Mesenchymal stem cell (in vitro differentiated cells and primary cell): ENCODE data around the gene RGS11. TPM values are rescaled to one million over a fixed set of nuclear protein-coding genes. Genes with fewer than 3 reads are reported as not detected.
A peak's percentile ranks its signal among the peaks of the same experiment; 100 is the strongest.

ENCODE experiments used
- DNase-seq: peaks from one replicate; pipeline ENCODE4 v3.0.0-alpha.2; 2013
- H2AFZ ChIP-seq: one replicate; pipeline ENCODE4 v1.6.1; 2013; ENCODE audit warnings: low read depth, mild to moderate bottlenecking, control low read depth, inconsistent platforms, low read length, moderate library complexity
- H2AK5ac ChIP-seq: 2 replicates; pipeline ENCODE4 v1.6.1; 2013; ENCODE audit warnings: low read length, moderate library complexity, mild to moderate bottlenecking, inconsistent platforms; ENCODE audit not compliant: severe bottlenecking
- H2BK120ac ChIP-seq: one replicate; pipeline ENCODE4 v1.6.1; 2013; ENCODE audit warnings: low read depth, mild to moderate bottlenecking, inconsistent platforms, low read length, moderate library complexity
- H2BK12ac ChIP-seq, 2 experiments: one replicate each; pipeline ENCODE4 v1.6.1; 2013; ENCODE audit warnings: inconsistent platforms in 2 of 2, low read length in 2 of 2, mild to moderate bottlenecking in 2 of 2, moderate library complexity in 2 of 2, control low read depth in 1 of 2
- H2BK15ac ChIP-seq: one replicate; pipeline ENCODE4 v1.6.1; 2013; ENCODE audit warnings: mild to moderate bottlenecking, low read depth, inconsistent platforms; ENCODE audit not compliant: poor library complexity, severe bottlenecking
- H2BK5ac ChIP-seq: 2 replicates; pipeline ENCODE4 v1.6.1; 2013; ENCODE audit warnings: low read depth, mild to moderate bottlenecking, low read length, control low read depth, inconsistent platforms; ENCODE audit not compliant: poor library complexity, severe bottlenecking
- H3K14ac ChIP-seq, 2 experiments: one replicate each; pipeline ENCODE4 v1.6.1; 2013; ENCODE audit warnings: inconsistent platforms in 2 of 2, low read length in 2 of 2, control low read depth in 1 of 2, mild to moderate bottlenecking in 1 of 2, moderate library complexity in 1 of 2
- H3K18ac ChIP-seq, 2 experiments: one replicate each; pipeline ENCODE4 v1.6.1; 2013; ENCODE audit warnings: inconsistent platforms in 2 of 2, low read length in 2 of 2, control low read depth in 1 of 2, low read depth in 1 of 2, mild to moderate bottlenecking in 1 of 2
- H3K23ac ChIP-seq, 2 experiments: one replicate each; pipeline ENCODE4 v1.6.1; 2013; ENCODE audit warnings: inconsistent platforms in 2 of 2, low read length in 2 of 2, mild to moderate bottlenecking in 2 of 2, moderate library complexity in 2 of 2, control low read depth in 1 of 2
- H3K27ac ChIP-seq: 2 replicates; pipeline ENCODE4 v1.5.1; 2013; ENCODE audit warnings: mild to moderate bottlenecking, moderate library complexity, low read length, control low read depth, inconsistent platforms; ENCODE audit not compliant: poor library complexity, severe bottlenecking
- H3K27me3 ChIP-seq, 2 experiments: 2 replicates each; pipeline versions ENCODE4 v1.6.1 to v1.7.0; 2013; ENCODE audit warnings: low read length in 2 of 2, mild to moderate bottlenecking in 2 of 2, moderate library complexity in 2 of 2, control low read depth in 1 of 2, inconsistent platforms in 1 of 2; ENCODE audit not compliant: control insufficient read depth in 1 of 2, insufficient read depth in 1 of 2
- H3K36me3 ChIP-seq, 2 experiments: 2 replicates each; pipeline versions ENCODE4 v1.6.1 to v1.7.0; 2013; ENCODE audit warnings: low read length in 2 of 2, control low read depth in 1 of 2, inconsistent platforms in 1 of 2, low read depth in 1 of 2, mild to moderate bottlenecking in 1 of 2; ENCODE audit not compliant: insufficient read depth in 2 of 2, control insufficient read depth in 1 of 2
- H3K4ac ChIP-seq, 2 experiments: one replicate each; pipeline ENCODE4 v1.6.1; 2013; ENCODE audit warnings: inconsistent platforms in 2 of 2, low read length in 2 of 2, mild to moderate bottlenecking in 2 of 2, moderate library complexity in 2 of 2, control low read depth in 1 of 2, low read depth in 1 of 2
- H3K4me1 ChIP-seq: 2 replicates; pipeline ENCODE4 v1.6.1; 2013; ENCODE audit warnings: low read depth, low read length, control low read depth; ENCODE audit not compliant: control insufficient read depth, insufficient read depth
- H3K4me2 ChIP-seq: 2 replicates; pipeline ENCODE4 v1.6.1; 2013; ENCODE audit warnings: low read length, mild to moderate bottlenecking, inconsistent platforms; ENCODE audit not compliant: poor library complexity, severe bottlenecking
- H3K4me3 ChIP-seq, 2 experiments: 2 replicates each; pipeline versions ENCODE4 v1.5.1 to v1.7.0; 2013; ENCODE audit warnings: low read length in 2 of 2, mild to moderate bottlenecking in 2 of 2, control low read depth in 1 of 2, low read depth in 1 of 2; ENCODE audit not compliant: insufficient read depth in 1 of 2
- H3K79me1 ChIP-seq: replicated peaks from 2 replicates; pipeline ENCODE4 v1.6.1; 2013; ENCODE audit warnings: mild to moderate bottlenecking, control low read depth, low read length, inconsistent platforms; ENCODE audit not compliant: poor library complexity, severe bottlenecking
- H3K9ac ChIP-seq: 2 replicates; pipeline ENCODE4 v1.7.0; 2013; ENCODE audit warnings: mild to moderate bottlenecking, low read length, moderate library complexity
- H3K9me3 ChIP-seq: 2 replicates; pipeline ENCODE4 v1.7.0; 2013; ENCODE audit warnings: mild to moderate bottlenecking, low read length; ENCODE audit not compliant: control insufficient read depth
- H4K8ac ChIP-seq: one replicate; pipeline ENCODE4 v1.6.1; 2013; ENCODE audit warnings: inconsistent platforms, mild to moderate bottlenecking, low read length, moderate library complexity
- H4K91ac ChIP-seq: one replicate; pipeline ENCODE4 v1.6.1; 2013; ENCODE audit warnings: mild to moderate bottlenecking, low read length, inconsistent platforms
- WGBS: methylation state at CpG from one replicate; pipeline ENCODE4 v1.1.7; 2013; ENCODE audit warnings: mixed read lengths; 5-methylcytosine and 5-hydroxymethylcytosine counted together
- polyA plus RNA-seq, 2 experiments: library from polyadenylated mRNA; stranded (reverse); fragments of 200-250 nt; gene quantifications; one replicate each; pipeline ENCODE4 v1.2.3, GENCODE V29; 2013

RGS11 gene
- 1.4 TPM for polyA plus RNA-seq (2013, experiment 1 of 2)
- polyA plus RNA-seq (2013, experiment 2 of 2), result 1.3 TPM

GRCh38 chr16:275786-276232 lies at the start of gene RGS11:
Gene RGS11 (minus strand): TSS chr16:275944. CDS start chr16:275911, 33 bp downstream.
- Histone ChIP-seq H4K91ac (peak within 1 kb of the TSS; percentile 82), H3K27ac (no peak within 1 kb of the TSS), H2BK120ac (no peak within 1 kb of the TSS), H2AFZ (peak within 1 kb of the TSS; percentile 58), H4K8ac (peak within 1 kb of the TSS; percentile 70), H3K36me3 (no peaks in the 10 kb centered on the region), H3K14ac (peak within 1 kb of the TSS in 1 of 2 experiments; percentile 6), H3K4ac (no peak within 1 kb of the TSS), H2BK5ac (no peak within 1 kb of the TSS), H3K18ac (peak within 1 kb of the TSS in 1 of 2 experiments; percentile 23), H3K27me3 (peaks cover 32 to 54% of the 10 kb centered on the region in 2 experiments), H2BK15ac (peak within 1 kb of the TSS; percentile 68), H3K79me1 (no peaks in the 10 kb centered on the region), H3K23ac (no peak within 1 kb of the TSS), H2BK12ac (no peak within 1 kb of the TSS), H2AK5ac (no peak within 1 kb of the TSS), H3K4me1 (peaks cover 19% of the 10 kb centered on the region), H3K4me3 (peak within 1 kb of the TSS; percentile 41 to 74), H3K9me3 (no peaks in the 10 kb centered on the region), H3K4me2 (peak within 1 kb of the TSS; percentile 81), H3K9ac (no peak within 1 kb of the TSS)
- 14% methylated on average over 30 of the region's 56 CpGs for WGBS
- no peak for DNase-seq

DNA sequence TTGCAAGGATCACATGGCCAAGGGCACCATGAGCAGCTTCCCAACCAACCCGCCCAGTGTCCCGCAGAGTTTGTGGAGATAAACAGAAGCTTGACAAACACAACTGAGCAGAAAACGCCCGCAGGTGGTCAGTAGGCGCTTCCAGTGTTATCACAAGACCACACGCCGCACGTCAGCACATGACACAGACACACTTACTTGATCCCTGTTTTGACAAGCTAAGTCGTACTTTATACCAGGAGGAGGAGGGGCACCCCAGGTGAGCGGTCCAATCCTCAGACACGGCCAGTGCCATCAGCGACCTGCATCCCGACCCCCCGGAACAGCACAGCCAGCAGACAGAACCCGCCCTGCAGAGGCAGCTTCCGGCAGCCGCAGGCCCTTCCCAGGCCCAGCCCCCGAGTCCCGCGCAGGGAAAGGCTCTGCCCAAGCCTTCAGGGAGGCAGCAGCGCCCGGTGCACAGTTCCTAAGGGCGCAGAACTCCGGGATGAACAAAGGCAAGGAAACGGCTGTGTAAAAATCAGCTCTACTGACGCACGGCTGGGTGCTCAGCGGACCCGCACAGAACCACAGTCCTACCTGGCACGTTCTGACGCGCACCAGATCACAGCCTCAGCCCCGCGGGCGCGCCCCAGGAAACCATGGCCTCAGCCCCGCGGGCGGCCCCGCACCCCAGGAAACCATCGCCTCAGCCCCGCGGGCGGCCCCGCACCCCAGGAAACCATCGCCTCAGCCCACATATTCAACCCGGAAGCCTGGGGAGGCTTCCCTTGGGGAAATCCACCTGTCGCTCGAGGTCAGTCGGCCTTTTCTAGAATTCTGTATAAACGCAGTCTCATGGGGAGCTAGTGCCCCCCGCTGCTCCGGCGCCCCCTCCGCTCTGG lies 48.9 kb upstream of the RGS11 start:
- no peak for DNase-seq
- Histone ChIP-seq H3K18ac (no peak overlapping the region), H4K8ac (no peak overlapping the region), H4K91ac (no peak overlapping the region), H3K4me2 (no peak overlapping the region), H3K27me3 (no peaks in the 10 kb centered on the region), H3K27ac (no peak overlapping the region), H3K9ac (no peak overlapping the region), H2BK5ac (no peak overlapping the region), H3K23ac (no peak overlapping the region), H3K14ac (peak overlapping the region in 1 of 2 experiments; percentile 5), H3K4me3 (no peak overlapping the region), H2BK12ac (no peak overlapping the region), H2BK15ac (no peak overlapping the region), H2AFZ (no peak overlapping the region), H2AK5ac (no peak overlapping the region), H3K36me3 (peaks cover 0 to 22% of the 10 kb centered on the region in 2 experiments), H3K4ac (no peak overlapping the region), H3K4me1 (peaks cover 33% of the 10 kb centered on the region), H3K79me1 (peaks cover 27% of the 10 kb centered on the region), H3K9me3 (no peaks in the 10 kb centered on the region), H2BK120ac (no peak overlapping the region)
- 88% methylated on average over 55 of the region's 55 CpGs for WGBS

- no peaks in the 10 kb centered on the region for H3K9me3 ChIP-seq
- H2BK12ac ChIP-seq, result no peak overlapping the region
- DNase-seq, result no peak
- peaks cover 30% of the 10 kb centered on the region for H3K79me1 ChIP-seq
- H2AFZ ChIP-seq, result no peak overlapping the region
- no peak overlapping the region for H3K4me2 ChIP-seq
- no peaks in the 10 kb centered on the region for H3K27me3 ChIP-seq
- no peak overlapping the region for H2BK5ac ChIP-seq
- H4K8ac ChIP-seq, result no peak overlapping the region
- H2AK5ac ChIP-seq, result no peak overlapping the region
- H2BK120ac ChIP-seq, result no peak overlapping the region
- H3K23ac ChIP-seq, result no peak overlapping the region
- H4K91ac ChIP-seq, result no peak overlapping the region
- no peak overlapping the region for H3K27ac ChIP-seq
- no peak overlapping the region for H3K14ac ChIP-seq
- no peak overlapping the region for H3K9ac ChIP-seq
- H3K4me3 ChIP-seq, result no peak overlapping the region
- no peak overlapping the region for H3K18ac ChIP-seq
- WGBS, result 96% methylated on average over 17 of the region's 17 CpGs
- H2BK15ac ChIP-seq, result no peak overlapping the region
- peaks cover 33% of the 10 kb centered on the region for H3K4me1 ChIP-seq
- peaks cover 3 to 26% of the 10 kb centered on the region in 2 experiments for H3K36me3 ChIP-seq
- no peak overlapping the region for H3K4ac ChIP-seq
Observed at GRCh38 chr16:324201-324450, 48.4 kb upstream of the RGS11 start.

DNA sequence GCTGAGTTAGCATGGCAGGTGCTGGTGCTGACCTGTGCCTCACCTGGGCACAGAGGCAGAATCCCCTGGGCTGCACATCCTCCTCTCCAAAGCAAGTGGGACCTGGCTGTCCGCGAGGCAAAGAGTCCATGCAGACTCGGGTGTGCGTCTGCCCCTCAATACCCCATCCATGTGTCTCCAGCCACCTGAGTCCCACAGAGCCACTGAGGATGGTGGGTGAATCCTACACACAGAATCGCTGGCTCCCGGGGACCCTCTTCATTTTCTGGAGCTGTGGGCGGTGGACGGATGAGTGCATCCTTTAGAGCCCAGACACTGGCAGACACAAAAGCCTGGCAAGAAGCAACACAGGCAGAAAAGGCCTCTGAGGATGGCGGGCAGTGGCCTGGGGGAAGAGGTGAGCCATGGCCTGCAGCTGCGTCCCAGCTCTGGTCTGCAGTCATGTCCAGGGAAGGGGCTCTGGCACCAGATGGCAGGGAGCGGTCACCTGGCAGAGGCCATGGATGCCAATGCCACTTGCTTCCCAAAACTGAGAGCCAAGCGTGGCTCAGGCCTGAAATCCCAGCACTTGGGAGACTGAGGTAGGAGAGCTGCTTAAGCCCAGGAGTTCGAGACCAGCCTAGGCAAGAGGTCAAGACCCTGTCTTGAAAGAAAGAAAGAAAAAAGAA lies 46.9 kb upstream of the RGS11 start:
- 97% methylated on average over 13 of the region's 13 CpGs for WGBS
- H3K27ac ChIP-seq, result no peak overlapping the region

More for the DNA sequence above, 46.9 kb upstream of the RGS11 start:
- Histone ChIP-seq H2BK5ac (no peak overlapping the region), H2AK5ac (no peak overlapping the region), H2AFZ (no peak overlapping the region), H3K79me1 (peaks cover 38% of the 10 kb centered on the region), H2BK120ac (no peak overlapping the region), H2BK12ac (no peak overlapping the region), H3K18ac (no peak overlapping the region), H3K4me3 (no peak overlapping the region), H3K4me1 (peaks cover 27% of the 10 kb centered on the region), H3K14ac (no peak overlapping the region), H3K23ac (no peak overlapping the region), H3K4ac (no peak overlapping the region), H2BK15ac (no peak overlapping the region), H4K91ac (no peak overlapping the region), H3K9ac (no peak overlapping the region), H4K8ac (no peak overlapping the region), H3K4me2 (no peak overlapping the region), H3K36me3 (peaks cover 15 to 40% of the 10 kb centered on the region in 2 experiments), H3K27me3 (no peaks in the 10 kb centered on the region), H3K9me3 (no peaks in the 10 kb centered on the region)
- DNase-seq, result no peak
